ENCODE results near the gene ADARB1.
A peak's percentile ranks its signal among the peaks of the same experiment; 100 is the strongest.
"Not testable (repeated sequence)": the region's sequence is repeated elsewhere in the genome, so short reads cannot be mapped to it uniquely, and the experiment has no call there.

ADARB1 gene

GRCh38 chr21:45139473-45139872 is 65.1 kb downstream of the ADARB1 start:
- no peak for DNase-seq

GRCh38 chr21:45140346-45140940 is 66.1 kb downstream of the ADARB1 start:
- peak; percentile 90 for DNase-seq

GRCh38 chr21:45140944-45141343 is 66.6 kb downstream of the ADARB1 start:
- not testable (repeated sequence) for DNase-seq

GRCh38 chr21:45141507-45141906 is 67.1 kb downstream of the ADARB1 start:
- no peak for DNase-seq

GRCh38 chr21:45142469-45143308 is 68.3 kb downstream of the ADARB1 start:
- no peak for DNase-seq

GRCh38 chr21:45143855-45144254 is 69.5 kb downstream of the ADARB1 start:
- DNase-seq: no peak

- no peak for DNase-seq
Observed at GRCh38 chr21:45145146-45145545, 70.8 kb downstream of the ADARB1 start.

GRCh38 chr21:45145846-45146245 is 71.5 kb downstream of the ADARB1 start:
- not testable (repeated sequence) for DNase-seq

GRCh38 chr21:45146306-45146705 is 71.9 kb downstream of the ADARB1 start:
- DNase-seq: no peak

- DNase-seq: no peak
Observed at GRCh38 chr21:45146801-45147200, 72.4 kb downstream of the ADARB1 start.

- no peak for DNase-seq
Observed at GRCh38 chr21:45147473-45148315, 73.3 kb downstream of the ADARB1 start.

GRCh38 chr21:45148316-45148990 is 74.1 kb downstream of the ADARB1 start:
- no peak for DNase-seq

GRCh38 chr21:45149021-45149420 is 74.6 kb downstream of the ADARB1 start:
- DNase-seq: no peak

GRCh38 chr21:45150638-45151131 is 76.3 kb downstream of the ADARB1 start:
- no peak for DNase-seq

- no peak for DNase-seq
Observed at GRCh38 chr21:45151445-45152160, 77.2 kb downstream of the ADARB1 start.

GRCh38 chr21:45152265-45152746 is 77.9 kb downstream of the ADARB1 start:
- DNase-seq: no peak

- no peak for DNase-seq
Observed at GRCh38 chr21:45153358-45154318, 79.3 kb downstream of the ADARB1 start.

- peak; percentile 14 for DNase-seq
Observed at GRCh38 chr21:45154511-45155508, 80.4 kb downstream of the ADARB1 start.

GRCh38 chr21:45155910-45156309 is 81.5 kb downstream of the ADARB1 start:
- DNase-seq: no peak
